CD4-positive, alpha-beta T cell (primary cell): ENCODE results near the gene SART3. TPM values are rescaled to one million over a fixed set of nuclear protein-coding genes. Genes with fewer than 3 reads are reported as not detected.
A peak's percentile ranks its signal among the peaks of the same experiment; 100 is the strongest.

Experiments used
- ATAC-seq: fragments of 200-7000 bp; cut with Tn5 transposase; one replicate; pipeline ENCODE4 v1.10.0; 2022; ENCODE audit warnings: mild to moderate bottlenecking; ENCODE audit not compliant: poor library complexity
- CTCF ChIA-PET: fragments of 350-600 bp; sonication (Branson Sonifier 250); formaldehyde crosslinking; loops from one replicate; lab custom pipeline; 2021; ENCODE audit warnings: antibody characterized with exemption, inconsistent platforms; lab: Charles Lee
- POLR2A ChIA-PET: fragments of 350-600 bp; sonication (Branson Sonifier 250); formaldehyde crosslinking; loops from one replicate; lab custom pipeline; 2021; ENCODE audit warnings: antibody characterized with exemption, inconsistent platforms; lab: Charles Lee
- DNase-seq, 14 experiments: peaks; one replicate each; pipeline ENCODE4 v3.0.0-alpha.2; 2013 to 2020; ENCODE audit warnings: mixed read lengths in 2 of 14
- H3K27ac ChIP-seq, 2 donors: one replicate each; pipeline versions ENCODE4 v1.5.1 to v1.7.0; 2013; ENCODE audit warnings: low read length in 2 of 2, low read depth in 1 of 2, mild to moderate bottlenecking in 1 of 2
- H3K27me3 ChIP-seq, 2 experiments: 1 replicate in 1 of 2; 2 replicates in 1 of 2; pipeline versions ENCODE4 v1.6.1 to v1.7.0; 2013; ENCODE audit warnings: low read length in 2 of 2, control low read depth in 1 of 2, mild to moderate bottlenecking in 1 of 2, moderate library complexity in 1 of 2; ENCODE audit not compliant: insufficient read depth in 2 of 2, control insufficient read depth in 1 of 2
- H3K36me3 ChIP-seq: one replicate; pipeline ENCODE4 v1.6.1; 2013; ENCODE audit warnings: low read length, control low read depth; ENCODE audit not compliant: insufficient read depth
- H3K4me1 ChIP-seq: one replicate; pipeline ENCODE4 v1.6.1; 2013; ENCODE audit warnings: low read length, control low read depth; ENCODE audit not compliant: insufficient read depth
- H3K4me3 ChIP-seq: one replicate; pipeline ENCODE4 v1.5.1; 2013; ENCODE audit warnings: mild to moderate bottlenecking, low read length, moderate library complexity
- H3K9me3 ChIP-seq, 2 experiments: 1 replicate in 1 of 2; 2 replicates in 1 of 2; pipeline versions ENCODE4 v1.6.1 to v1.7.0; 2013; ENCODE audit warnings: low read length in 2 of 2, mild to moderate bottlenecking in 2 of 2, control low read depth in 1 of 2, moderate library complexity in 1 of 2; ENCODE audit not compliant: control insufficient read depth in 1 of 2, insufficient read depth in 1 of 2
- H3K27ac Mint-ChIP-seq: one replicate; pipeline ENCODE4 v1.8.0; 2020; ENCODE audit warnings: mixed read lengths
- H3K27me3 Mint-ChIP-seq: one replicate; pipeline ENCODE4 v1.8.0; 2021; ENCODE audit warnings: mixed read lengths
- H3K36me3 Mint-ChIP-seq: one replicate; pipeline ENCODE4 v1.8.0; 2021; ENCODE audit warnings: low read depth, mixed read lengths
- H3K4me1 Mint-ChIP-seq: one replicate; pipeline ENCODE4 v1.8.0; 2021; ENCODE audit warnings: low read depth, mixed read lengths
- H3K4me3 Mint-ChIP-seq: one replicate; pipeline ENCODE4 v1.8.0; 2020; ENCODE audit warnings: mild to moderate bottlenecking, mixed read lengths
- H3K9me3 Mint-ChIP-seq: one replicate; pipeline ENCODE4 v1.8.0; 2020; ENCODE audit warnings: mixed read lengths
- CTCF ChIP-seq: fragments of 200-600 bp; IDR thresholded peaks from one replicate; pipeline ENCODE4 v1.8.0; 2022; ENCODE audit warnings: antibody characterized with exemption, mild to moderate bottlenecking
- intact Hi-C, 2 experiments: fragments of 100-400 bp; cut with DNase I in 1 of 2; cut with micrococcal nuclease in 1 of 2; formaldehyde crosslinking; loops; one replicate each; pipeline versions ENCODE4 v1.15.1 to v1.9.0; 2023 to 2025; cut with DNase I, micrococcal nuclease
- total RNA-seq, 174 experiments: library from RNA in 2 of 174; stranded (reverse) in 2 of 174; gene quantifications; one replicate each; pipeline ENCODE4 v1.2.3 and lab custom pipeline; 2021 to 2026

The SART3 gene
- total RNA-seq, 2 experiments from 2014 or later: 95.1 to 104 TPM

- intact Hi-C loops: loop anchor here (1.0 to 5.0 kb wide), 10 partner anchors 45 to 875 kb away; partner anchors contain the start of genes SSH1 (in 2 of the 2), USP30 (in 2 of the 2), ALKBH2 (in 1 of the 2) and CORO1C (in 1 of the 2)
- H3K36me3 Mint-ChIP-seq: peaks cover 75% of the 10 kb centered on the region
- H3K27ac ChIP-seq: peak overlapping the region; percentile 92 to 94
- peak overlapping the region; percentile 99 for H3K4me3 Mint-ChIP-seq
- H3K27me3 ChIP-seq: no peaks in the 10 kb centered on the region
- POLR2A ChIA-PET: interaction anchor here (0.6 to 8.0 kb wide), 28 partner anchors 13 to 1606 kb away, joined by 3 to 164 read pairs (median 5); partner anchors contain the start of genes ANKRD13A, FICD, MMAB and MVK
- peaks cover 74% of the 10 kb centered on the region for H3K4me1 Mint-ChIP-seq
- no peaks in the 10 kb centered on the region for H3K9me3 ChIP-seq
- peak overlapping the region; percentile 96 for H3K27ac Mint-ChIP-seq
- TF ChIP-seq CTCF: no peak
- ATAC-seq (no peak), DNase-seq (no peak)
- CTCF ChIA-PET: interaction anchor here (0.6 to 9.8 kb wide), 3 partner anchors 56 to 389 kb away, joined by 3 to 102 read pairs (median 11); no protein-coding TSS in a partner anchor
- peak overlapping the region; percentile 97 for H3K4me3 ChIP-seq
- H3K9me3 Mint-ChIP-seq: no peaks in the 10 kb centered on the region
- no peaks in the 10 kb centered on the region for H3K27me3 Mint-ChIP-seq
- peaks cover 43% of the 10 kb centered on the region for H3K36me3 ChIP-seq
- H3K4me1 ChIP-seq: peaks cover 64% of the 10 kb centered on the region
These were observed 927 bp upstream of the SART3 start for GRCh38 chr12:108561852-108562347.

DNA sequence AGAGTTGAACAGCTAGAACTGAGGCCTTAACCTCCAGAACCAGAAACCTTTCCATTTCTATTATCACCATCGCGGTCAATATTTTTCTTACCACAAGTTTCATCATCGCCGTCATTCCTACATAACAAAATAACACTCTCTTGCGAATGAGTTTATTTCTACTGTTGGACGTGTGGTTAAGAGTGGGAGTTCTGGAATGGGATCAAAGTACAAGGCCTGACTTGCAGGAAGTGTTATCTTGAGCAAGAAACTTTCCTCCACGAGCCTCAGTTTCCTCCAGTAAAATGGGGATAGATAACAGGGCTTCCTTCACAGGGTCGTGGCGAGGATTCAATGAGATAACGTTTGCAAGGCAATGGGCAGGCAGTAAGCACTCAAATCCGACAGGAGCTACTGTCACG is 652 bp downstream of the SART3 start:
- intact Hi-C loops: loop anchor here (2.0 to 5.0 kb wide), 7 partner anchors 43 to 873 kb away; partner anchors contain the start of genes USP30 (in 2 of the 2), ALKBH2 (in 1 of the 2), CORO1C (in 1 of the 2) and FICD (in 1 of the 2)
- Mint-ChIP-seq H3K9me3 (no peaks in the 10 kb centered on the region), H3K27ac (peak overlapping the region; percentile 96), H3K27me3 (no peaks in the 10 kb centered on the region), H3K36me3 (peaks cover 72% of the 10 kb centered on the region), H3K4me1 (peaks cover 74% of the 10 kb centered on the region), H3K4me3 (peak overlapping the region; percentile 99)
- no peaks in the 10 kb centered on the region for H3K9me3 ChIP-seq
- no peak for DNase-seq
- CTCF ChIA-PET: interaction anchor here (0.9 to 2.3 kb wide), 5 partner anchors 48 to 552 kb away, joined by 3 to 6 read pairs (median 5); partner anchors contain the start of gene ALKBH2
- peak overlapping the region; percentile 92 to 94 for H3K27ac ChIP-seq
- no peaks in the 10 kb centered on the region for H3K27me3 ChIP-seq
- TF ChIP-seq CTCF: no peak
- no peak for ATAC-seq
- POLR2A ChIA-PET: interaction anchor here (1.0 to 8.0 kb wide), 16 partner anchors 9 to 297 kb away, joined by 3 to 164 read pairs (median 7); partner anchors contain the start of genes FICD, SELPLG and SSH1
- H3K4me3 ChIP-seq: peak overlapping the region; percentile 97
- H3K4me1 ChIP-seq: peaks cover 69% of the 10 kb centered on the region
- H3K36me3 ChIP-seq: peaks cover 42% of the 10 kb centered on the region

GRCh38 chr12:108559748-108560147 is 1.2 kb downstream of the SART3 start:
- intact Hi-C loops: loop anchor here (2.0 to 5.0 kb wide), 7 partner anchors 42 to 872 kb away; partner anchors contain the start of genes USP30 (in 2 of the 2), ALKBH2 (in 1 of the 2), CORO1C (in 1 of the 2) and FICD (in 1 of the 2)

More at GRCh38 chr12:108559748-108560147, 1.2 kb downstream of the SART3 start:
- H3K4me3 Mint-ChIP-seq: peak overlapping the region; percentile 99
- H3K27me3 Mint-ChIP-seq: no peaks in the 10 kb centered on the region
- H3K27ac Mint-ChIP-seq: peak overlapping the region; percentile 96
- Histone ChIP-seq H3K27ac (no peak overlapping the region), H3K27me3 (no peaks in the 10 kb centered on the region), H3K4me1 (peaks cover 72% of the 10 kb centered on the region), H3K9me3 (no peaks in the 10 kb centered on the region), H3K36me3 (peaks cover 36% of the 10 kb centered on the region), H3K4me3 (peak overlapping the region; percentile 97)
- CTCF ChIA-PET: interaction anchor here (1.3 to 2.3 kb wide), 4 partner anchors 58 to 533 kb away, joined by 3 to 6 read pairs (median 5); partner anchors contain the start of gene ALKBH2
- ATAC-seq (no peak), DNase-seq (no peak)
- TF ChIP-seq CTCF: no peak
- H3K4me1 Mint-ChIP-seq: peaks cover 80% of the 10 kb centered on the region
- H3K36me3 Mint-ChIP-seq: peaks cover 75% of the 10 kb centered on the region
- POLR2A ChIA-PET: interaction anchor here (1.3 to 8.0 kb wide), 4 partner anchors 19 to 105 kb away, joined by 3 to 164 read pairs (median 50); partner anchors contain the start of gene SELPLG
- H3K9me3 Mint-ChIP-seq: no peaks in the 10 kb centered on the region
